Cardiac fibroblast (primary cell): Measurements from ENCODE around the gene BRD3.
"Not testable (repeated sequence)": the region's sequence is repeated elsewhere in the genome, so short reads cannot be mapped to it uniquely, and the experiment has no call there.

ENCODE experiments used
- DNase-seq, 2 donors: peaks; one replicate each; pipeline versions ENCODE4 v3.0.0 to v3.0.0-alpha.2; 2010; ENCODE audit warnings: low read depth in 2 of 2
- H3K4me3 ChIP-seq, 2 donors: replicated peaks in 1 of 2; 1 replicate in 1 of 2; 2 replicates in 1 of 2; pipeline ENCODE4 v1.5.1; 2011; ENCODE audit warnings: low read depth in 2 of 2, low read length in 2 of 2, mild to moderate bottlenecking in 2 of 2, moderate library complexity in 1 of 2
- TF ChIP-seq, protein P1 (sequence below): IDR thresholded peaks from one replicate; pipeline ENCODE4 v1.5.1; 2011; ENCODE audit warnings: low read depth, mild to moderate bottlenecking, low read length, inconsistent platforms

BRD3 gene

DNA sequence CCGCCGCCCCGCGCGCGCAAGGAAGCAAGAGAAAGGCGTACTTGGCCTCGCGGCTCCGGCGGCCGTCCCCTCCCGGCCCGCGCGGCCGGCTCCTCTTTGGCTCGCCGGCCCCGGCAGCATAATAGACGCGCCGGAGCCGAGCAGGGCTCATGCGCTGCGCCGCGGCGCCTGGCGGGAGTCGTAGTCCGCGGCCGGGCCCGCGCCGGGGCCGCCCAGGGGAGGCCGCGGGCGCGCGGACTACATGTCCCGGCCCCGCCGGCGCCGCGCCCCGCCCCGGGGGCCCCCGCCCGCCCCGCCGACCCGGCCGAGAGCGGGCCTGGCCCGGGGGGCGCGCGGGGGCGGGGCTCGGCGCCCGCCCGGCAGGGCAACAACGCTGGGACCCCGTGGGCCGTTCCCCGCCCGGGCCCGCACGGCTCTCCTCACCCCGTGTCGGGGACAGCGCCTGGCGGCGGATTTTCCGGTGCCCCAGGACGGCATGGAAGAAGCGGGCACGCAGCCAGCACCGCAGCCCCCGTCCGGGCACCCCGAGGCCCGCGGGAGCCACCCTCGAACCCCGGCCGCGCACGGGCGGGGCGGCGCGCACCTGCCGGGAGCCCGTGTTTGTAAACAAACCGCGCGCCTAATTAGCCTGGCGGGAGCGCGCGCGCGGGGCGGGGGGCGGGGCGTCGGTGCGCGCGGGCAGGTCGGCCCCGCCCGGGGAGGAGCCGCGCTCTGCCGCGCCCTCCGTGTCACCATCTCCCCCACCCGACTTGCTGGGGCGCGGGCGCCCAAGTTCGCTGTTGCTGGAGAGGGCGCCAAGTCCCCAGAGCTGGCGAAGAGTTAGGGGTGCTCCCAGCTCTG, at the start of gene BRD3:
TSS of gene BRD3 (minus strand) at position 123 of the 840 bp plus-strand sequence. CDS start 14,549 bp downstream, outside the sequence.
- TF ChIP-seq, protein P1, sequence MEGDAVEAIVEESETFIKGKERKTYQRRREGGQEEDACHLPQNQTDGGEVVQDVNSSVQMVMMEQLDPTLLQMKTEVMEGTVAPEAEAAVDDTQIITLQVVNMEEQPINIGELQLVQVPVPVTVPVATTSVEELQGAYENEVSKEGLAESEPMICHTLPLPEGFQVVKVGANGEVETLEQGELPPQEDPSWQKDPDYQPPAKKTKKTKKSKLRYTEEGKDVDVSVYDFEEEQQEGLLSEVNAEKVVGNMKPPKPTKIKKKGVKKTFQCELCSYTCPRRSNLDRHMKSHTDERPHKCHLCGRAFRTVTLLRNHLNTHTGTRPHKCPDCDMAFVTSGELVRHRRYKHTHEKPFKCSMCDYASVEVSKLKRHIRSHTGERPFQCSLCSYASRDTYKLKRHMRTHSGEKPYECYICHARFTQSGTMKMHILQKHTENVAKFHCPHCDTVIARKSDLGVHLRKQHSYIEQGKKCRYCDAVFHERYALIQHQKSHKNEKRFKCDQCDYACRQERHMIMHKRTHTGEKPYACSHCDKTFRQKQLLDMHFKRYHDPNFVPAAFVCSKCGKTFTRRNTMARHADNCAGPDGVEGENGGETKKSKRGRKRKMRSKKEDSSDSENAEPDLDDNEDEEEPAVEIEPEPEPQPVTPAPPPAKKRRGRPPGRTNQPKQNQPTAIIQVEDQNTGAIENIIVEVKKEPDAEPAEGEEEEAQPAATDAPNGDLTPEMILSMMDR = no peak
- H3K4me3 ChIP-seq = peak within 1 kb of the TSS; percentile 76 to 88
- peak; percentile 81 to 90 for DNase-seq

DNA sequence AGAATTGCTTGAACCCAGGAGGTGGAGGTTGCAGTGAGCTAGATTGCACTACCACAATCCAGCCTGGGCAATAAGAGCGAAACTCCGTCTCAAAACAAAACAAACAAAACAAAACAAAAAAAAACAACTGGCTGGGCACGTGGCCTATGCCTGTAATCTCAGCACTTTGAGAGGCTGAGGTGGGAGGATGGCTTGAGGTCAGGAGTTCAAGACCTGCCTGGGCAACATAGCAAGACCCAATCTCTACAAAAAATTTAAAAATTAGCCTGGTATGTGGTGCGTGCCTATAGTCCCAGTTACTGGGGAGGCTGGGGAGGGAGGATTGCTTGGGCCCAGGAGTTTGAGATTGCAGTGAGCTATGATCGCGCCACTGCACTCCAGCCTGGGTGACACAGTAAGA, 44.7 kb upstream of the BRD3 start:
- TF ChIP-seq, protein P1 = no peak
- DNase-seq = no peak
- no peak overlapping the region for H3K4me3 ChIP-seq

DNA sequence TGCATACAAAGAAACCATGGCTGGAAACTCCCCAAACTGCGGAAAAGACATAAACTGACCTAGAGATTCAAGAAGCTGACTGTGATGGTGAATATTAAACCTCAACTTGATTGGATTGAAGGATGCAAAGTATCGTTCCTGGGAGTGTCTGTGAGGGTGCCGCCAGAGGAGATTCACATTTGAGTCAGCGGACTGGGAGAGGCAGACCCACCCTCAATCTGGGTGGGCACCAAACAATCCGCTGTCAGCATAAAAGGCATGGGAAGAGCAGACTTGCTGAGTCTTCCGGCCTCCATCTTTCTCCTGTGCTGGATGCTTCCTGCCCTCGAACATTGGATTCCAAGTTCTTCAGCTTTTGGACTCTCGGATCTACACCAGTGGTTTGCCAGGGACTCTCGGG, 43.2 kb upstream of the BRD3 start:
- no peak for DNase-seq
- TF ChIP-seq, protein P1 = no peak
- H3K4me3 ChIP-seq = no peak overlapping the region

DNA sequence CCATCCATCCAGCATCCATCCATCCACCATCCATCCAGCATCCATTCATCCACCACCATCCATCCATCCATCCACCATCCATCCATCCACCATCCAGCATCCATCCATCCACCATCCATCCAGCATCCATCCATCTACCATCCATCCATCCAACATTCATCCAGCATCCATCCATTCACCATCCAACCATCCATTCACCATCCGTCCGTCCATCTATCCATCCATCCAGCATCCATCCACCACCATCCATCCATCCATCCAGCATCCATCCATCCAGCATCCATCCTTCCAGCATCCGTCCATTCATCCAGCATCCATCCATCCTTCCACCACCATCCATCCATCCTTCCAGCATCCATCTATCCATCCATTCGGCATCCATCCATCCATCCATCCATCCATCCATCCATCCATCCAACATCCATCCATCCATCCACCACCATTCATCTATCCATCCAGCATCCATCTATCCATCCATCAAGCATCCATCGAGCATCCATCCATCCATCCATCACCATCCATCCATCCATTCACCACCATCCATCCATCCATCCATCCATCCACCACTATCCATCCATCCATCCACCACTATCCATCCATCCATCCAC, 35.7 kb upstream of the BRD3 start:
- no peak overlapping the region for H3K4me3 ChIP-seq
- DNase-seq = no peak
- TF ChIP-seq, protein P1 = no peak

DNA sequence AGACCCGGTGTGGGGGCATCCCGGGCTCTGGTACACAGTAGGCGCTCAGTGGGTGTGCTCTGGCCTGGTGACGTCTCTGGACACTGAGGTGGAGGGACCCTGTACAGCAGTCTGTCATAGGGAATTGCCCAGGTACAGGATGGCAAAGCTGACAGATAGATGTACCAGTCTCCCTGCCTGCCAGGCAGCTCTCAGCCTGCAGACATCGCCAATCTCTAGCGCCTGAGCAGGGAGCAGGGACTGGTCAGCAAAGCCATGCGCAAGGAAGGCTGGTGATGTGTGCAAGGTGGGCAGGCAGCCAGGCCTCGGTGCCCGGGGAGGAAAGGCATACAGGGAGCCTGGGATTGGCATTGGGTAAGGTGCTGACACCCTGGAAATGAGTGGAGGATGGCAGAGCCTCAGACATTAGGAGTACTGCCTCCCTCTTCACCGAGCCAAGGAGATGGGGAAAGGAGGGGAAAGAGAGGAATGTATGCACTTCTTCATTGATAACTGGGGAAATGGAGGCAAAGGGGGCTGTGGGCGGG, 33.9 kb upstream of the BRD3 start:
- H3K4me3 ChIP-seq = no peak overlapping the region
- DNase-seq = no peak
- TF ChIP-seq, protein P1 = no peak

DNA sequence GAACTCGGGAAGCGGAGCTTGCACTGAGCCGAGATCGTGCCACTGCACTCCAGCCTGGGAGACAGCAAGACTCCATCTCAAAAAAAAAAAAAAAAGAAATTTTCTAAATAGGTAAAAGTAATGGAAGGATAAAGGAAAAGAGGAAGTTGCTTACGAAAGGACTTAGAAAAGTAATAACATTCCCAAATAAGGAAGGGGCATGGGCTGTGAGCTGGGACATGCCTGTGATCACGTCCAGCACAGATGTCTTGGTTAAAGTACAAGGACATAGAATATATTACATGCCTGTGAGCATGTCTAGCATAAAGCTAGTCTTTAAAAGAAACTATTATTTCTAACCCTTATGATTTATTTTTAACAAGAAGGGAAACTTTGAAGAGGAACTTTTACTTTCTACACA, 33.3 kb upstream of the BRD3 start:
- not testable (repeated sequence) for H3K4me3 ChIP-seq, DNase-seq

DNA sequence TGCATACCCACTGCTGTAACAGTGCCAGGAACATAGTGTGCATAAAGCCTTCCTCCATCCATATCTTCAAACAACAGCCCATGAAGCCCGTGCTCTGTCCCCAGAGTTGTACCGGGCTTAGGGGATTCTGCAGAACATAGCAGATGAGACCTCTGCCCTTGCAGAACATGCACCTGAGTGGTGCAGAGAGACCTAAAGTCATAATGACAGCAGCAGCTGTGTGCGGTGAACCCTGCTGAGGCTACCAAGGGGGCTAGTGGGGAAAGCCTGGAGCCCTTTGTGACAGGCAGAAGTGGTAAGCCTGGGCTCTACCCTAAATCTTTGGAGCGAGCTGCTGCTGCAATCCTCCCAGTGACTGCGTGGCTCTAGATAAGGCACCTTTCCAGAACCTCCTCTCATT, 32.2 kb upstream of the BRD3 start:
- TF ChIP-seq, protein P1 = no peak

More for the DNA sequence above, 32.2 kb upstream of the BRD3 start:
- DNase-seq = no peak
- no peak overlapping the region for H3K4me3 ChIP-seq
